Sigmoid colon (tissue), 7 donors: ENCODE data around the gene TMEM164. TPM values are rescaled to one million over a fixed set of nuclear protein-coding genes. Genes with fewer than 3 reads are reported as not detected.

Experiments
- DNase-seq: peaks from one replicate; pipeline ENCODE4 v3.0.0-alpha.2; 2019
- H3K27ac ChIP-seq, 4 donors: fragments of 200-600 bp; sonication (generic); one replicate each; pipeline ENCODE4 v1.5.1; 2016 to 2019; ENCODE audit warnings: mild to moderate bottlenecking in 1 of 4
- H3K27me3 ChIP-seq, 3 donors: fragments of 200-600 bp; sonication (generic); one replicate each; pipeline ENCODE4 v1.5.1; 2019; ENCODE audit warnings: mild to moderate bottlenecking in 1 of 3
- H3K36me3 ChIP-seq, 4 donors: fragments of 200-600 bp; sonication (generic); one replicate each; pipeline ENCODE4 v1.5.1; 2016 to 2019
- H3K4me1 ChIP-seq, 4 donors: fragments of 200-600 bp; sonication (generic); one replicate each; pipeline ENCODE4 v1.5.1; 2017 to 2019
- H3K4me3 ChIP-seq, 4 donors: fragments of 200-600 bp; sonication (generic); one replicate each; pipeline ENCODE4 v1.5.1; 2017 to 2019; ENCODE audit warnings: mild to moderate bottlenecking in 2 of 4, moderate library complexity in 1 of 4
- H3K9me3 ChIP-seq, 4 donors: fragments of 200-600 bp in 3 of 4; sonication (generic) in 3 of 4; one replicate each; pipeline versions ENCODE4 v1.5.1 to v1.6.1; 2013 to 2019
- EP300 ChIP-seq, 4 donors: sonication (generic); formaldehyde crosslinking; IDR thresholded peaks; one replicate each; pipeline ENCODE4 v1.6.1; 2017; ENCODE audit warnings: antibody characterized with exemption in 4 of 4
- POLR2A ChIP-seq, 2 donors: fragments of 450-650 bp; IDR thresholded peaks; one replicate each; pipeline ENCODE4 v1.6.1; 2016; ENCODE audit warnings: antibody characterized with exemption in 2 of 2, mild to moderate bottlenecking in 2 of 2, moderate library complexity in 2 of 2
- POLR2AphosphoS5 ChIP-seq, 4 donors: sonication (generic); formaldehyde crosslinking; IDR thresholded peaks; one replicate each; pipeline ENCODE4 v1.6.1; 2017; ENCODE audit warnings: antibody characterized with exemption in 4 of 4
- WGBS, 2 donors: extraction: QIAGEN DNeasy Blood & Tissue Kit; methylation state at CpG; one replicate each; pipeline ENCODE4 v1.1.7; 2013; 5-methylcytosine and 5-hydroxymethylcytosine counted together
- intact Hi-C: fragments of 100-400 bp; cut with DNase I; formaldehyde crosslinking; loops from one replicate; pipeline ENCODE4 v1.15.1; 2023
- polyA plus RNA-seq, 3 donors: library from polyadenylated mRNA; stranded (reverse); fragments of 200-250 nt; gene quantifications; one replicate each; pipeline ENCODE4 v1.2.3, GENCODE V29; 2013
- total RNA-seq, 4 donors: library from RNA; depleted of rRNA; stranded (reverse); fragments of >200 nt; gene quantifications; one replicate each; pipeline ENCODE4 v1.1.0, GENCODE V29; 2016
- TF ChIP-seq, protein P1 (sequence below), 4 experiments: fragments of 450-650 bp in 3 of 4; fragments of 200-600 bp in 1 of 4; IDR thresholded peaks; one replicate each; pipeline ENCODE4 v1.5.1; 2016 to 2019; ENCODE audit warnings: antibody characterized with exemption in 4 of 4, mild to moderate bottlenecking in 3 of 4, moderate library complexity in 2 of 4
- donor health status: healthy with polysubstance abuse.
- donor health status: Bipolar disorder and iron deficiency.
- donor health status: healthy.

TMEM164 gene
- total and polyA plus RNA-seq, 7 donors = 6.4 to 43.2 (median 12.7) TPM

DNA sequence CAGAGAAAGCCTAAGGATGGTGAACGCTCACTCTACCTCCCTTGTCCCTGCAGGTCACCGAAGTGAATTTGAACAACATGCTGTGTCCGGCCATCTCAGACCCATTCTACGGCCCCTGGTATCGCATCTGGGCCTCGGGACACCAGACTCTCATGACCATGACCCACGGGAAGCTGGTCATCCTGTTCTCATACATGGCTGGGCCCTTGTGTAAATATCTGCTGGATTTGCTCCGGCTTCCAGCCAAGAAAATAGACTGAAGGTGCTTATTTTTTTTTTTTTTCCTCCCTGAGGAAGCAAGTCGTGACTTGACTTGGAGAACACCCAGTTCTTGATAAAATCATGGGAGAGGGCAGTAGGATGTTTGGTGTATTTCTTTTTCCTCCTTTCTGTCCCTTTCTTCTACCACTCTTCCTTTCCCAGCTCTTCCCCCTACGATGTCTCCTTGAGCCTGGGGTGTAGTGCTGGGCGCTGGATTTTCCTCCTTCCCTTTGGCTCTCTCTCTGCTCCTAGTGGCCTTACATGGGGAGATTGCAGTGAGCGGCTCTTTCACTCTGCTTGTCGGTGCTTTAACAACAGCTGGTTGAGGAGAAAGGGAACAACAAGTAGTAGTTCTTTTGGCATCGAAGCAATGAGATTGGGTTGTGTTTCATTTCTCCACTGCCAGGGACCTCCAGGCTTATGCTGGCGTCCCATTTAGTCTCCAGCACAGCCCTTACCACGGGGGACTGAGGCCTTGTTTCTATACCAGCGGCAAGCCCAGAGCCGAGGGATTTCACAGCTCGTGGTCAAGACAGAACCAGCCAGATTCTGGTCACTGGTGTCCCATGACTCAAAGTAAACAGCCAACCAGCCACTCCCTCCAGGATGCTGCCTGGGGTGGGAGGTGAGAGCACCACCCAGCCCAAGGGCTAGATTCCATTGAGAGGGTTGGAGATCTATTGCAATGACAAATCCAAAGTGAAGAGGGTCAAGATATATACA is 170.6 kb downstream of the TMEM164 start:
- Histone ChIP-seq H3K36me3 (no peaks in the 10 kb centered on the region), H3K4me1 (no peaks in the 10 kb centered on the region)
- no peak for DNase-seq

DNA sequence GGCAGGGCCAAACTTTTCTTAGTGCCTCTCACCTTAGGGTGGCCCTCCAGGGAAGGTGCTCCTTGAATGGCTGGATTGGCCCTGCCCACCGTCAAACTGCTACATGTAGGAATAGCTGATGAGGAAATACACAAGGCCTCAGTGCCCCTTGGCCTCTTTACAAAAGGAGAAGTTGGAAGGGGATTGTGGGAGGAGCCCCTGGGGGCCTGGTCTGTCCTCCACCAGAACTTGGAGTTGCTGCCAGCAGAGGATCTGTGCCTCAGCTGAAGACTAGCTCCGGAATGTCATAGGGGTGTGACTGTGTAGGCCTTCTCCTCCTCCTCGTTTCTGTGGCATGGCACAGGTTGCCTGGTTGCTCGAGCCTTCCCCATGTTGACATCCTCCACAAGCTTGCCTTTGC is 172.2 kb downstream of the TMEM164 start:
- 88 to 90% methylated on average over 4 of the region's 4 CpGs for WGBS, 2 donors
- Histone ChIP-seq H3K36me3 (no peaks in the 10 kb centered on the region), H3K9me3 (no peaks in the 10 kb centered on the region), H3K27me3 (no peaks in the 10 kb centered on the region), H3K4me3 (no peak overlapping the region), H3K4me1 (peaks cover 0 to 5% (median 1%) of the 10 kb centered on the region in 4 donors), H3K27ac (no peak overlapping the region)
- no peak for TF ChIP-seq POLR2AphosphoS5 (IDR thresholded peaks at IDR 0.05)
- TF ChIP-seq POLR2A (IDR thresholded peaks at IDR 0.05) = no peak
- no peak for TF ChIP-seq EP300 (IDR thresholded peaks at IDR 0.05)
- TF ChIP-seq, protein P1, sequence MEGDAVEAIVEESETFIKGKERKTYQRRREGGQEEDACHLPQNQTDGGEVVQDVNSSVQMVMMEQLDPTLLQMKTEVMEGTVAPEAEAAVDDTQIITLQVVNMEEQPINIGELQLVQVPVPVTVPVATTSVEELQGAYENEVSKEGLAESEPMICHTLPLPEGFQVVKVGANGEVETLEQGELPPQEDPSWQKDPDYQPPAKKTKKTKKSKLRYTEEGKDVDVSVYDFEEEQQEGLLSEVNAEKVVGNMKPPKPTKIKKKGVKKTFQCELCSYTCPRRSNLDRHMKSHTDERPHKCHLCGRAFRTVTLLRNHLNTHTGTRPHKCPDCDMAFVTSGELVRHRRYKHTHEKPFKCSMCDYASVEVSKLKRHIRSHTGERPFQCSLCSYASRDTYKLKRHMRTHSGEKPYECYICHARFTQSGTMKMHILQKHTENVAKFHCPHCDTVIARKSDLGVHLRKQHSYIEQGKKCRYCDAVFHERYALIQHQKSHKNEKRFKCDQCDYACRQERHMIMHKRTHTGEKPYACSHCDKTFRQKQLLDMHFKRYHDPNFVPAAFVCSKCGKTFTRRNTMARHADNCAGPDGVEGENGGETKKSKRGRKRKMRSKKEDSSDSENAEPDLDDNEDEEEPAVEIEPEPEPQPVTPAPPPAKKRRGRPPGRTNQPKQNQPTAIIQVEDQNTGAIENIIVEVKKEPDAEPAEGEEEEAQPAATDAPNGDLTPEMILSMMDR (IDR thresholded peaks at IDR 0.05) = no peak
- intact Hi-C loops = no loop called here
- no peak for DNase-seq

More for the DNA sequence above, 170.6 kb downstream of the TMEM164 start:
- no peak overlapping the region for H3K27ac ChIP-seq
- WGBS, 2 donors = 89 to 92% methylated on average over 19 of the region's 19 CpGs
- intact Hi-C loops = no loop called here
- TF ChIP-seq, protein P1 (IDR thresholded peaks at IDR 0.05) = no peak
- TF ChIP-seq POLR2A (IDR thresholded peaks at IDR 0.05) (no peak), POLR2AphosphoS5 (IDR thresholded peaks at IDR 0.05) (no peak), EP300 (IDR thresholded peaks at IDR 0.05) (no peak)
- no peak overlapping the region for H3K4me3 ChIP-seq
- no peaks in the 10 kb centered on the region for H3K9me3 ChIP-seq
- H3K27me3 ChIP-seq = no peaks in the 10 kb centered on the region

DNA sequence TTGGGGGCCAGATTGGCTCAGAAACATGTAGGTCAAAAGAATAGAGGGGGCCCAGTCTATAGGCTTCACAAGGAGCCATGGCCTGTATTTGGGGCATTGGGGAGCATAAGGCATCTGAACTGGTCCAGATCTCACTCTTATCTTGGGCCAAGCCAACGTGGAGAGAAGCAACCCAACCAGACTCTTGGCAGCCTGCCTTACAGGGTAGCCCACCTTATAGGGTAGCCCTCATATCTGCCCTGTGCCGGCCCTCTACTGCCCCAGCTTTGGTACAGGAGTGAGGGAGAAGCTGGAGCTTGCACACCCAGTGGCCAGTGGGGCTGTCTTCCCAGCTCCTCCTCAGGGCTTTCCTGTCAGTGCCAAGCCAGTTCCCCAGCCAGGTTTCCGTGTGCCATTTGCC is 172.8 kb downstream of the TMEM164 start:
- peaks cover 0 to 11% (median 6%) of the 10 kb centered on the region in 4 donors for H3K4me1 ChIP-seq

DNA sequence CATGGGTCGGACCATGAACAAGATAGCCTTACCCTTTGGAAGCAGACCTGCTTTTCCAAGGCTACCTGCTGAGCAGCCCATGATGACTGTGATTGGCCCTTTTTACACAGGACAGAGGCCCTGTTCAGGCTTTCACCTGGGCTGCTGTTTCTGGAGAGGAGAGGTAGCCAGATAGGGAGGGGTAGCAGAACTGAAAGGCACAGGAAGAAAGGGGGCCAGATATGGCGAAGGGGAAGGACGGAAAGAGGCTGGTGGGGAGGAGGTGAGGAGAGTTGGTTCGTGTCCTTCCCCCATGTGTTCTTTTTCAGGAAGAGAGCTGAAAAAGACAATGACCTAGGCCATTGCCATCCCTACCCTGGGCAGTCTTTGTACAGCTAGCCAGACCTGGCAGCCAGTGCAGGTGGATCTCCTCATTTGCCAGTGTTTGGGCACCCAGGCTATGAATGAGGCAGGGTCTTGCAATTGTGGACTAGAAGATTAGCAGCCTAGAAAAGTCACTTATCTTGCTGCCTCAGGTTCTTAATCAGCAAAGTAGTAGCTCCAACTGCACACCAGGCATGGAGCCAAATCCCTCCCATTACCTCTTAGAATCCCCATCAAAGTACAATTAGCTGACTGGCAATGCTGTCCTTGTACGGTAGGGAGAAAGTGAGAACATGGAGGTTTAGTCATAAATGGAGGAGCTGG is 175.4 kb downstream of the TMEM164 start:
- H3K27me3 ChIP-seq = no peaks in the 10 kb centered on the region
- H3K4me3 ChIP-seq = no peak overlapping the region
- no peaks in the 10 kb centered on the region for H3K9me3 ChIP-seq
- H3K27ac ChIP-seq = no peak overlapping the region
- intact Hi-C loops = no loop called here
- H3K4me1 ChIP-seq = peaks cover 0 to 18% (median 10%) of the 10 kb centered on the region in 4 donors
- H3K36me3 ChIP-seq = no peaks in the 10 kb centered on the region
- 82 to 84% methylated on average over 5 of the region's 5 CpGs for WGBS, 2 donors
- TF ChIP-seq, protein P1 (IDR thresholded peaks at IDR 0.05) = no peak
- no peak for TF ChIP-seq EP300 (IDR thresholded peaks at IDR 0.05)
- TF ChIP-seq POLR2A (IDR thresholded peaks at IDR 0.05) = no peak
- no peak for TF ChIP-seq POLR2AphosphoS5 (IDR thresholded peaks at IDR 0.05)
- no peak for DNase-seq

More for the DNA sequence above, 172.8 kb downstream of the TMEM164 start:
- no peak overlapping the region for H3K27ac ChIP-seq
- intact Hi-C loops = no loop called here
- WGBS, 2 donors = 97 to 98% methylated on average over 3 of the region's 3 CpGs
- no peak for DNase-seq
- no peaks in the 10 kb centered on the region for H3K36me3 ChIP-seq
- no peak overlapping the region for H3K4me3 ChIP-seq
- H3K27me3 ChIP-seq = no peaks in the 10 kb centered on the region
- TF ChIP-seq POLR2AphosphoS5 (IDR thresholded peaks at IDR 0.05) (no peak), POLR2A (IDR thresholded peaks at IDR 0.05) (no peak), EP300 (IDR thresholded peaks at IDR 0.05) (no peak)
- TF ChIP-seq, protein P1 (IDR thresholded peaks at IDR 0.05) = no peak
- no peaks in the 10 kb centered on the region for H3K9me3 ChIP-seq
